ENCODE data around the gene KLK15. TPM values are rescaled to one million over a fixed set of nuclear protein-coding genes. Genes with fewer than 3 reads are reported as not detected.

The KLK15 gene
- total RNA-seq, 1 donor from 2014 or later: not detected

- no peak within 1 kb of the TSS for H3K4me3 Mint-ChIP-seq
- no peaks in the 10 kb centered on the region for H3K4me1 ChIP-seq
- H3F3A ChIP-seq (ENCODE audit: low read depth): no peaks in the 10 kb centered on the region
- H2AFZ ChIP-seq (replicated peaks): no peak within 1 kb of the TSS
- DNase-seq (ENCODE audit: low spot score): no peak
- no peak within 1 kb of the TSS for H3K4me3 ChIP-seq
- H3K79me2 ChIP-seq (ENCODE audit: low read depth): no peaks in the 10 kb centered on the region
- TF ChIP-seq EZH2phosphoT487 (IDR thresholded peaks at IDR 0.05): no peak
- no peak for TF ChIP-seq EZH2 (IDR thresholded peaks at IDR 0.05)
- TF ChIP-seq, protein P1, sequence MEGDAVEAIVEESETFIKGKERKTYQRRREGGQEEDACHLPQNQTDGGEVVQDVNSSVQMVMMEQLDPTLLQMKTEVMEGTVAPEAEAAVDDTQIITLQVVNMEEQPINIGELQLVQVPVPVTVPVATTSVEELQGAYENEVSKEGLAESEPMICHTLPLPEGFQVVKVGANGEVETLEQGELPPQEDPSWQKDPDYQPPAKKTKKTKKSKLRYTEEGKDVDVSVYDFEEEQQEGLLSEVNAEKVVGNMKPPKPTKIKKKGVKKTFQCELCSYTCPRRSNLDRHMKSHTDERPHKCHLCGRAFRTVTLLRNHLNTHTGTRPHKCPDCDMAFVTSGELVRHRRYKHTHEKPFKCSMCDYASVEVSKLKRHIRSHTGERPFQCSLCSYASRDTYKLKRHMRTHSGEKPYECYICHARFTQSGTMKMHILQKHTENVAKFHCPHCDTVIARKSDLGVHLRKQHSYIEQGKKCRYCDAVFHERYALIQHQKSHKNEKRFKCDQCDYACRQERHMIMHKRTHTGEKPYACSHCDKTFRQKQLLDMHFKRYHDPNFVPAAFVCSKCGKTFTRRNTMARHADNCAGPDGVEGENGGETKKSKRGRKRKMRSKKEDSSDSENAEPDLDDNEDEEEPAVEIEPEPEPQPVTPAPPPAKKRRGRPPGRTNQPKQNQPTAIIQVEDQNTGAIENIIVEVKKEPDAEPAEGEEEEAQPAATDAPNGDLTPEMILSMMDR (IDR thresholded peaks at IDR 0.05): no peak
- H3K9ac ChIP-seq: no peak within 1 kb of the TSS
- no peak within 1 kb of the TSS for H3K4me2 ChIP-seq
- no peaks in the 10 kb centered on the region for H3K9me3 ChIP-seq (ENCODE audit: low read depth)
- H3K4me1 Mint-ChIP-seq: no peaks in the 10 kb centered on the region
- H3K36me3 Mint-ChIP-seq: no peaks in the 10 kb centered on the region
- H3K27me3 Mint-ChIP-seq (ENCODE audit: insufficient read depth, low read depth): peaks cover 14% of the 10 kb centered on the region
- H3K27ac ChIP-seq: no peak within 1 kb of the TSS
- H3K27me3 ChIP-seq: peaks cover 44% of the 10 kb centered on the region
- H3K27ac Mint-ChIP-seq: no peak within 1 kb of the TSS
- no peaks in the 10 kb centered on the region for H4K20me1 ChIP-seq (ENCODE audit: low read depth)
- H3K36me3 ChIP-seq: no peaks in the 10 kb centered on the region
- H3K9me3 Mint-ChIP-seq: peaks cover 2% of the 10 kb centered on the region
Measured at GRCh38 chr19:50854636-50855410, 21.4 kb upstream of the KLK15 start, which contains the start of gene KLK3. Gene KLK3, plus strand, starts transcription at chr19:50854915. Its CDS starts 41 bp downstream, at chr19:50854956.

DNA sequence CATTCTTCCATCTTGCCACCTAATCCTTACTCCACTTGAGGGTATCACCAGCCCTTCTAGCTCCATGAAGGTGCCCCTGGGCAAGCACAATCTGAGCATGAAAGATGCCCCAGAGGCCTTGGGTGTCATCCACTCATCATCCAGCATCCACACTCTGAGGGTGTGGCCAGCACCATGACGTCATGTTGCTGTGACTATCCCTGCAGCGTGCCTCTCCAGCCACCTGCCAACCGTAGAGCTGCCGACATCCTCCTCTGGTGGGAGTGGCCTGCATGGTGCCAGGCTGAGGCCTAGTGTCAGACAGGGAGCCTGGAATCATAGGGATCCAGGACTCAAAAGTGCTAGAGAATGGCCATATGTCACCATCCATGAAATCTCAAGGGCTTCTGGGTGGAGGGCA lies 18.2 kb upstream of the KLK15 start:
- Histone ChIP-seq H3K4me3 (no peak overlapping the region), H3F3A (ENCODE audit: low read depth) (no peaks in the 10 kb centered on the region), H3K9me3 (ENCODE audit: low read depth) (no peaks in the 10 kb centered on the region), H3K36me3 (no peaks in the 10 kb centered on the region), H3K4me1 (no peaks in the 10 kb centered on the region), H3K27ac (no peak overlapping the region), H2AFZ (replicated peaks) (no peak overlapping the region), H3K9ac (no peak overlapping the region), H3K27me3 (peaks cover 53% of the 10 kb centered on the region), H3K4me2 (no peak overlapping the region), H3K79me2 (ENCODE audit: low read depth) (no peaks in the 10 kb centered on the region), H4K20me1 (ENCODE audit: low read depth) (no peaks in the 10 kb centered on the region)
- Mint-ChIP-seq H3K27me3 (ENCODE audit: insufficient read depth, low read depth) (peaks cover 9% of the 10 kb centered on the region), H3K36me3 (no peaks in the 10 kb centered on the region), H3K4me3 (no peak overlapping the region), H3K4me1 (no peaks in the 10 kb centered on the region), H3K27ac (no peak overlapping the region), H3K9me3 (no peaks in the 10 kb centered on the region)
- no peak for DNase-seq (ENCODE audit: low spot score)
- TF ChIP-seq EZH2 (IDR thresholded peaks at IDR 0.05): no peak
- no peak for TF ChIP-seq EZH2phosphoT487 (IDR thresholded peaks at IDR 0.05)
- TF ChIP-seq, protein P1 (IDR thresholded peaks at IDR 0.05): no peak

GRCh38 chr19:50850738-50851137 lies 17.4 kb upstream of the KLK15 start:
- H3K4me3 Mint-ChIP-seq: no peak overlapping the region
- peaks cover 9% of the 10 kb centered on the region for H3K27me3 Mint-ChIP-seq (ENCODE audit: insufficient read depth, low read depth)
- Histone ChIP-seq H3K36me3 (no peaks in the 10 kb centered on the region), H3K4me3 (no peak overlapping the region), H2AFZ (replicated peaks) (no peak overlapping the region), H3K4me1 (no peaks in the 10 kb centered on the region), H3K27me3 (peaks cover 58% of the 10 kb centered on the region), H3K4me2 (no peak overlapping the region), H3F3A (ENCODE audit: low read depth) (no peaks in the 10 kb centered on the region), H3K27ac (no peak overlapping the region), H3K9me3 (ENCODE audit: low read depth) (no peaks in the 10 kb centered on the region), H3K9ac (no peak overlapping the region), H4K20me1 (ENCODE audit: low read depth) (no peaks in the 10 kb centered on the region), H3K79me2 (ENCODE audit: low read depth) (no peaks in the 10 kb centered on the region)
- TF ChIP-seq EZH2 (IDR thresholded peaks at IDR 0.05): no peak
- TF ChIP-seq EZH2phosphoT487 (IDR thresholded peaks at IDR 0.05): no peak
- TF ChIP-seq, protein P1 (IDR thresholded peaks at IDR 0.05): no peak
- no peak overlapping the region for H3K27ac Mint-ChIP-seq
- no peaks in the 10 kb centered on the region for H3K36me3 Mint-ChIP-seq
- no peaks in the 10 kb centered on the region for H3K9me3 Mint-ChIP-seq
- H3K4me1 Mint-ChIP-seq: no peaks in the 10 kb centered on the region
- DNase-seq (ENCODE audit: low spot score): no peak
